ENCODE data around the gene CDCA8.

CDCA8 gene

DNA sequence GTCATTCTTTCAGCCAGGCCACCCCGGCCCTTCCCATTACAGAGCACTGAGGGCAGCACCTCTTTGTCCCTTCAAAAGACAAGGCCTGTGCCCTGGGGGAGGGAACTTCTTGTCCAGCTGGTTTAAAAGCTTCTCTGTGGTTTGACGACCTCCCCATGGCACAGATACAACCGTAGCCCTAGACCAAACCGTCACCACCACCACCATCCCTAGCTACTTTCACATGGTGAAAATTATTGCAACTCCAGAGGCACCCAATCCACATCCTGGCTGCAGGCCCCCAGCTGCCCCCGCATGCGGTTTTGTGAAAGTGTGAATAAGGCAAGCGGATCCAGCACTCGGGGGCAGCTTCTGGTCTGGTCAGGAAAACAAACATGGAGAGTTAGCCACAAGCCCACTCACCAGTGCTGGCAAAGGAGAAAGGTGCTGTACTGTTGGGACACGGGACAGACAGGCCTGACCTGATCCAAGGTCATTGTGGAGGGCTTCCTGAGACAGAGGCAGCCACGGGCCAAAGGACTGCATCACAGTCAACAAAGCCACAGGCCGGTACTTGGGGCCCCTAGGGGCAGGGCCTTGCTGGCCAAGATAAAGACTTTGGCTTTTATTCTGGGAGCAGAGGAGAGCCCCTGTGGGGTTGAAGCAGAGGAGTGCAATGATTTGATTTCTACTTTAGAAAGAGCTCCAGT lies 31.2 kb downstream of the CDCA8 start:
- TF ChIP-seq CTCF (IDR thresholded peaks at IDR 0.05), result no peak

DNA sequence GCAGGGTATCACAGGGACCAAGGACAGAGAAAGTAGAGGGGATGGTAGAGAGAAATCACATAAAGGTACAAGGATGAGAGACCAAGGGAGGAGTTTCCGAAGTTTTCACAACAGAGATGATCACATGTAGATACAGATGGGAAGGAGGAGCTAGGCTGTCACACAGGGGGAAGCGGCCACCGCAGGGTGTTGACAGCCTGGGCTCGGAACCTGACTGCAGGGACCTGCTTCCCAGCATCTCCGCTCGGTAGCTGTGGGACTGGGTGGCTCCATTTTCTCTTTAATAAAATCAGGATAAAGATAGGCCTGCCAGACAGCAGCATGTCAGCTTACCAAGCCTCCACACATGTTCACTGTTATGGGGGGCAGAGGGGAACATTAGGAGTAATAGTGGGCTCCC lies 32.3 kb downstream of the CDCA8 start:
- no peak for TF ChIP-seq CTCF (IDR thresholded peaks at IDR 0.05)

DNA sequence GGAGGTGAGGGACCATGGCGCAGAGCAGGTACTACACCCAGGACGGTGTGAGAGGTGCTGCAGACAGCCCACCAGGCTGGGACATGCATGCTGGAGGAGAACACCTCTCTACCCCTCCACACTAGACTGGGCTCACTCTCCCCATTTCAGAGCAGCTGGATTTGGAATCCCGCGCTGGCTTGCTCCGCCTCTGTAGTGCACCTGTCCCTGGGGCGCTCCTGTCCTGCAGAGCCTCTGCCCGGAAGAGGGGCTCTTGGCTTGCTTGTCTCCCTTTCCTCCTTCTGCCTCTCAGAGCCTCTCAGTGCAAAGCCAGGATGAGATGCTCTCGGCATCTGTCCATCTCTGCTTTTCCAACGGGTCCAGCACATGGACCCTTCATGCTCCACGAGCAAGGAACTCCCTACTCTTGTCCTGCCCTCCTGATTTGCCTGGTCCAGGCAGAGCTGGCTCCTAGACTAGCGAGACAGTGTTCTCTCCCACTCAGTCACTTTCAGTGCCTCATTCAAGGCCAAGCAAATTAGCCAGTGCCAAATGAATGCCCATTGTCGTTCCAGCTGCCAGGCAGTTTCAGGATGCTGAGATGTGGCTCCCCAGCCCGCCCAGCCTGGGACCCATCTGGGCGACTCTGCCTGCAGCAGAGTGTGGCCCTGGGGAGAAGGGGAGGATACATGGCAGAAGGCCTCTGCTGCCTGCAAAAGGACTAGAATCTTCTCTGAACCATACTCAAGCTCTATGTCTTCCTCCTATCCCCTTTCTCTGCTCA lies 33.7 kb downstream of the CDCA8 start:
- no peak for TF ChIP-seq CTCF (IDR thresholded peaks at IDR 0.05)

- TF ChIP-seq CTCF (IDR thresholded peaks at IDR 0.05), result no peak
Observed at GRCh38 chr1:37726751-37727585, 34.7 kb downstream of the CDCA8 start.

DNA sequence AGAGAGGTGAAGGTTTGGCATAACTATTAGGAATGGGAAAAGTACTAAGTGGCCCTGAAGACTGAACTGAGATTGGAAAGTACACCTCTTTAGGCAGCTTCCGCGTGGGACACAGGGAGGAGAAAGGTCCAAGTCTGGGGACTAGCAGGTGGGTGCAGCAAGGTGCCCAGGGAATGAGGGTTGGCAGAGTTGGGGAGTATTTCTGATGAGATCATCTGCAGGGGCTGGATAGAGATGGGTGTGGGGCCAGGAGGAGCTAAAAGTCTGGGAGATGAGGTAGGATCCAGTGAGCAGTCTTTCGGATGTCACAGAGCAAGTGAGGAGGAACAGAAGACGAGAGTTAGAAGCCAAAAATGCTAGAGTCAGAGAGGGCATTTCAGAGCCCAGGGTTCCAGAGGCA lies 36.1 kb downstream of the CDCA8 start:
- TF ChIP-seq CTCF (IDR thresholded peaks at IDR 0.05), result no peak

DNA sequence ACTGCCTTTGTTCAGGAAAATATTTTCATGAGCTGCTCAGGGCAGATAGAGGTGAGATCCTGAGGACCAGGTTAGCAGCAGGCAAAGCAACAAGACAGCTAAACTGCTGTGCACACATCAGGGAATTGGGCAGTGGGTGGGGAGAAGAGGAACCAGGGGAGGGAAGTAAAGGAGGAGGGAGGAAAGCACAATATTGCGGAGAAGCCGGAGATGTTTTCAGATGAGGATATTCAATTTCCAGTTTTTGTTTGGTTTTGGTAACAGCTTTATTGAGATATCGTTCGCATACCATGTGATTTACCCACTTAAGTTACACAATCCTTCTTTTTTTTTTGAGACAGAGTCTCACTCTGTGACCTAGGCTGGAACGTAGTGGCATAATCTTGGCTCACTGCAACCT lies 38.1 kb downstream of the CDCA8 start:
- TF ChIP-seq CTCF (IDR thresholded peaks at IDR 0.05), result no peak

- no peak for TF ChIP-seq CTCF (IDR thresholded peaks at IDR 0.05)
Observed at GRCh38 chr1:37731312-37732019, 39.1 kb downstream of the CDCA8 start.

Measured in LNCAP (cell line).